ENCODE results near the gene RAB11FIP4. TPM values are rescaled to one million over a fixed set of nuclear protein-coding genes. Genes with fewer than 3 reads are reported as not detected.

RAB11FIP4 gene, protein sequence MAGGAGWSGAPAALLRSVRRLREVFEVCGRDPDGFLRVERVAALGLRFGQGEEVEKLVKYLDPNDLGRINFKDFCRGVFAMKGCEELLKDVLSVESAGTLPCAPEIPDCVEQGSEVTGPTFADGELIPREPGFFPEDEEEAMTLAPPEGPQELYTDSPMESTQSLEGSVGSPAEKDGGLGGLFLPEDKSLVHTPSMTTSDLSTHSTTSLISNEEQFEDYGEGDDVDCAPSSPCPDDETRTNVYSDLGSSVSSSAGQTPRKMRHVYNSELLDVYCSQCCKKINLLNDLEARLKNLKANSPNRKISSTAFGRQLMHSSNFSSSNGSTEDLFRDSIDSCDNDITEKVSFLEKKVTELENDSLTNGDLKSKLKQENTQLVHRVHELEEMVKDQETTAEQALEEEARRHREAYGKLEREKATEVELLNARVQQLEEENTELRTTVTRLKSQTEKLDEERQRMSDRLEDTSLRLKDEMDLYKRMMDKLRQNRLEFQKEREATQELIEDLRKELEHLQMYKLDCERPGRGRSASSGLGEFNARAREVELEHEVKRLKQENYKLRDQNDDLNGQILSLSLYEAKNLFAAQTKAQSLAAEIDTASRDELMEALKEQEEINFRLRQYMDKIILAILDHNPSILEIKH
- total RNA-seq = 10.6 and 17.3 TPM in 2 replicates

DNA sequence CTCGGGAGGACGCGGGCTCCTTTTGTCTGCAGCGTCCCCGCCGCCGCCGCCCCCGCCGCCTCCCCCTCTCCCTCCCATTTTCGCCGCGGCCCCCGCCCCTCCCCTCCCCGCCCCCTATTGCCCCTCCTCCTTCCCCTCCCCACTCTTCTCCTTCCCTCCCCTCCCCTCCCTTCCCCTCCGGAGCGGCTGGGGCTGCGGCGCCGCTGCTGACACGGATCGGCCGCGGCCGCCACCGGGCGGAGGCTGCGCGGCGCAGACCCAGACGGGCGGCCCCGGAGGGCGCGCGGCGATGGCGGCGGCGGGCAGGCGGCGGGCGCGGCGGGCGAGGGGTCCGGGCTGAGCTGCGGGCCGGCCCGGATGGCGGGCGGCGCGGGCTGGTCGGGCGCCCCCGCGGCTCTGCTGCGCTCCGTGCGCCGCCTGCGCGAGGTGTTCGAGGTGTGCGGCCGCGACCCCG is at the start of gene RAB11FIP4:
Gene RAB11FIP4, plus strand, starts transcription at position 180 of the 454 bp plus-strand sequence. Its CDS starts 178 bp downstream, at position 358.

Other genes with a start within 250 kb of the RAB11FIP4 start
- gene OMG, start 94.4 kb upstream of the RAB11FIP4 start, total RNA-seq = not detected in 2 replicates
- gene EVI2B, start 77.6 kb upstream of the RAB11FIP4 start, total RNA-seq = not detected in 2 replicates
- under 0.01 TPM in 1 of 2 replicates, not detected in the other for gene EVI2A, start 70.1 kb upstream of the RAB11FIP4 start, total RNA-seq

Data from tracheal epithelial cell (primary cell).